ENCODE data around the gene GOT1. TPM values are rescaled to one million over a fixed set of nuclear protein-coding genes. Genes with fewer than 3 reads are reported as not detected.

Gene GOT1
- total and polyA plus RNA-seq, 2 experiments from 2014 or later: 36.8 to 37.7 TPM

- TF ChIP-seq ZNF331 (CRISPR knock-in tag; IDR thresholded peaks at IDR 0.05; ENCODE audit: low read depth) (no peak), STAT1 (IDR thresholded peaks at IDR 0.05; ENCODE audit: unreplicated experiment) (no peak), CTCF (conservative IDR thresholded peaks at IDR 0.05; ENCODE audit: low read depth in 2 of 2) (no peak), CREB1 (CRISPR knock-in tag; IDR thresholded peaks at IDR 0.05; ENCODE audit: low read depth) (no peak)
- TF ChIP-seq, protein P1, sequence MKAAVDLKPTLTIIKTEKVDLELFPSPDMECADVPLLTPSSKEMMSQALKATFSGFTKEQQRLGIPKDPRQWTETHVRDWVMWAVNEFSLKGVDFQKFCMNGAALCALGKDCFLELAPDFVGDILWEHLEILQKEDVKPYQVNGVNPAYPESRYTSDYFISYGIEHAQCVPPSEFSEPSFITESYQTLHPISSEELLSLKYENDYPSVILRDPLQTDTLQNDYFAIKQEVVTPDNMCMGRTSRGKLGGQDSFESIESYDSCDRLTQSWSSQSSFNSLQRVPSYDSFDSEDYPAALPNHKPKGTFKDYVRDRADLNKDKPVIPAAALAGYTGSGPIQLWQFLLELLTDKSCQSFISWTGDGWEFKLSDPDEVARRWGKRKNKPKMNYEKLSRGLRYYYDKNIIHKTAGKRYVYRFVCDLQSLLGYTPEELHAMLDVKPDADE (IDR thresholded peaks at IDR 0.05): no peak
Observed at GRCh38 chr10:99374972-99375371, 55.5 kb downstream of the GOT1 start (continued).

GRCh38 chr10:99374526-99374925 is 55.9 kb downstream of the GOT1 start:
- DNase-seq (ENCODE audit: low spot score) (no peak), ATAC-seq (no peak)
- Mint-ChIP-seq H3K36me3 (ENCODE audit: low read depth) (no peaks in the 10 kb centered on the region), H3K4me3 (no peak overlapping the region), H3K27me3 (ENCODE audit: insufficient read depth, low read depth, poor library complexity) (peaks cover 9% of the 10 kb centered on the region), H3K4me1 (peaks cover 5% of the 10 kb centered on the region; the same call in 2 of the 3 replicates), H3K9me3 (no peaks in the 10 kb centered on the region), H3K27ac (no peak overlapping the region)
- Histone ChIP-seq H3K27me3 (ENCODE audit: insufficient read depth) (no peaks in the 10 kb centered on the region), H3K4me3 (no peak overlapping the region), H3K36me3 (ENCODE audit: insufficient read depth) (no peaks in the 10 kb centered on the region), H3K4me2 (no peak overlapping the region), H4K20me1 (replicated peaks; ENCODE audit: insufficient read depth) (no peaks in the 10 kb centered on the region; the same call in 1 of the 2 replicates), H3K79me2 (replicated peaks; ENCODE audit: insufficient read depth) (no peaks in the 10 kb centered on the region), H3F3A (replicated peaks; ENCODE audit: low read depth) (no peaks in the 10 kb centered on the region), H3K27ac (ENCODE audit: low read depth) (no peak overlapping the region), H3K9me2 (ENCODE audit: insufficient read depth) (no peaks in the 10 kb centered on the region), H2AFZ (no peak overlapping the region), H3K4me1 (ENCODE audit: insufficient read depth) (no peaks in the 10 kb centered on the region)
- no peak for TF ChIP-seq EZH2phosphoT487 (IDR thresholded peaks at IDR 0.05; ENCODE audit: unreplicated experiment)
- TF ChIP-seq STAT1 (IDR thresholded peaks at IDR 0.05; ENCODE audit: unreplicated experiment): no peak
- no peak for TF ChIP-seq ZNF331 (CRISPR knock-in tag; IDR thresholded peaks at IDR 0.05; ENCODE audit: low read depth)
- TF ChIP-seq POLR2AphosphoS5 (IDR thresholded peaks at IDR 0.05; ENCODE audit: low read depth): no peak
- no peak for TF ChIP-seq ZNF114 (CRISPR knock-in tag; IDR thresholded peaks at IDR 0.05)
- no peak for TF ChIP-seq JUNB (IDR thresholded peaks at IDR 0.05; ENCODE audit: unreplicated experiment)
- no peak for TF ChIP-seq CTCF (conservative IDR thresholded peaks at IDR 0.05; ENCODE audit: low read depth in 2 of 2)
- TF ChIP-seq, protein P2, sequence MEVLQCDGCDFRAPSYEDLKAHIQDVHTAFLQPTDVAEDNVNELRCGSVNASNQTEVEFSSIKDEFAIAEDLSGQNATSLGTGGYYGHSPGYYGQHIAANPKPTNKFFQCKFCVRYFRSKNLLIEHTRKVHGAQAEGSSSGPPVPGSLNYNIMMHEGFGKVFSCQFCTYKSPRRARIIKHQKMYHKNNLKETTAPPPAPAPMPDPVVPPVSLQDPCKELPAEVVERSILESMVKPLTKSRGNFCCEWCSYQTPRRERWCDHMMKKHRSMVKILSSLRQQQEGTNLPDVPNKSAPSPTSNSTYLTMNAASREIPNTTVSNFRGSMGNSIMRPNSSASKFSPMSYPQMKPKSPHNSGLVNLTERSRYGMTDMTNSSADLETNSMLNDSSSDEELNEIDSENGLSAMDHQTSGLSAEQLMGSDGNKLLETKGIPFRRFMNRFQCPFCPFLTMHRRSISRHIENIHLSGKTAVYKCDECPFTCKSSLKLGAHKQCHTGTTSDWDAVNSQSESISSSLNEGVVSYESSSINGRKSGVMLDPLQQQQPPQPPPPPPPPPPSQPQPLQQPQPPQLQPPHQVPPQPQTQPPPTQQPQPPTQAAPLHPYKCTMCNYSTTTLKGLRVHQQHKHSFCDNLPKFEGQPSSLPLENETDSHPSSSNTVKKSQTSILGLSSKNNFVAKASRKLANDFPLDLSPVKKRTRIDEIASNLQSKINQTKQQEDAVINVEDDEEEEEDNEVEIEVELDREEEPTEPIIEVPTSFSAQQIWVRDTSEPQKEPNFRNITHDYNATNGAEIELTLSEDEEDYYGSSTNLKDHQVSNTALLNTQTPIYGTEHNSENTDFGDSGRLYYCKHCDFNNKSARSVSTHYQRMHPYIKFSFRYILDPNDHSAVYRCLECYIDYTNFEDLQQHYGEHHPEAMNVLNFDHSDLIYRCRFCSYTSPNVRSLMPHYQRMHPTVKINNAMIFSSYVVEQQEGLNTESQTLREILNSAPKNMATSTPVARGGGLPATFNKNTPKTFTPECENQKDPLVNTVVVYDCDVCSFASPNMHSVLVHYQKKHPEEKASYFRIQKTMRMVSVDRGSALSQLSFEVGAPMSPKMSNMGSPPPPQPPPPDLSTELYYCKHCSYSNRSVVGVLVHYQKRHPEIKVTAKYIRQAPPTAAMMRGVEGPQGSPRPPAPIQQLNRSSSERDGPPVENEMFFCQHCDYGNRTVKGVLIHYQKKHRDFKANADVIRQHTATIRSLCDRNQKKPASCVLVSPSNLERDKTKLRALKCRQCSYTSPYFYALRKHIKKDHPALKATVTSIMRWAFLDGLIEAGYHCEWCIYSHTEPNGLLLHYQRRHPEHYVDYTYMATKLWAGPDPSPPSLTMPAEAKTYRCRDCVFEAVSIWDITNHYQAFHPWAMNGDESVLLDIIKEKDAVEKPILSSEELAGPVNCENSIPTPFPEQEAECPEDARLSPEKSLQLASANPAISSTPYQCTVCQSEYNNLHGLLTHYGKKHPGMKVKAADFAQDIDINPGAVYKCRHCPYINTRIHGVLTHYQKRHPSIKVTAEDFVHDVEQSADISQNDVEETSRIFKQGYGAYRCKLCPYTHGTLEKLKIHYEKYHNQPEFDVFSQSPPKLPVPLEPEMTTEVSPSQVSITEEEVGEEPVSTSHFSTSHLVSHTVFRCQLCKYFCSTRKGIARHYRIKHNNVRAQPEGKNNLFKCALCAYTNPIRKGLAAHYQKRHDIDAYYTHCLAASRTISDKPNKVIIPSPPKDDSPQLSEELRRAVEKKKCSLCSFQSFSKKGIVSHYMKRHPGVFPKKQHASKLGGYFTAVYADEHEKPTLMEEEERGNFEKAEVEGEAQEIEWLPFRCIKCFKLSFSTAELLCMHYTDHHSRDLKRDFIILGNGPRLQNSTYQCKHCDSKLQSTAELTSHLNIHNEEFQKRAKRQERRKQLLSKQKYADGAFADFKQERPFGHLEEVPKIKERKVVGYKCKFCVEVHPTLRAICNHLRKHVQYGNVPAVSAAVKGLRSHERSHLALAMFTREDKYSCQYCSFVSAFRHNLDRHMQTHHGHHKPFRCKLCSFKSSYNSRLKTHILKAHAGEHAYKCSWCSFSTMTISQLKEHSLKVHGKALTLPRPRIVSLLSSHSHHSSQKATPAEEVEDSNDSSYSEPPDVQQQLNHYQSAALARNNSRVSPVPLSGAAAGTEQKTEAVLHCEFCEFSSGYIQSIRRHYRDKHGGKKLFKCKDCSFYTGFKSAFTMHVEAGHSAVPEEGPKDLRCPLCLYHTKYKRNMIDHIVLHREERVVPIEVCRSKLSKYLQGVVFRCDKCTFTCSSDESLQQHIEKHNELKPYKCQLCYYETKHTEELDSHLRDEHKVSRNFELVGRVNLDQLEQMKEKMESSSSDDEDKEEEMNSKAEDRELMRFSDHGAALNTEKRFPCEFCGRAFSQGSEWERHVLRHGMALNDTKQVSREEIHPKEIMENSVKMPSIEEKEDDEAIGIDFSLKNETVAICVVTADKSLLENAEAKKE (CRISPR knock-in tag; IDR thresholded peaks at IDR 0.05): no peak
